Measurements from ENCODE around the gene ST6GALNAC3.

ST6GALNAC3 gene

DNA sequence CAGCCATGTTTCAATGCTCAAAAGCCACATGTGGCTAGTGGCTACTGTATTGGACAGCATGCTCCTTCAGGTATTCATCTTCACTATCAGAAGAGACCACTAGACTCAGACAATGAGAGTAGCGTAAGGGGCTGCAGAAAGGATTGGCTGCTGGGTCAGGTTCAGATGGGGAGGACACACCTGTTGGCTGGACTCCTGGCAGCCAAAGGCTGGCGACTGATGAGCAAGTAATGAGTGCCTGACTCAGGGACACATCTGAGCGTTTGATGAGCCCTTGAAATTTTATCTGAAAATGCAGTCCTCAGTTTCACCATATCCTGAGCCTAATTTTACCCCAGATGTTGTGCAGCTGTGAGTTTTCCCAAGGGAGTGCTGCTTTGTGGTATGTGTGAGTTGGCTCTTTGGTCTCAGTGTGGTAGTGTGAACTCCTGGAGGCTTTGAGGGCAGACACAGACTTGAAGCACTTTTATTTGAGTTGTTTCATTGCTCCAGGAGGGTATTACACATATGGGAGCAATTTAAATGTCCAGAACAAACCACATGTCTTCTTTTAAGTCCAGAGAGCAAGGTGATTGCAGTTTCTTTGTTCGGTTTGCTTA, 9.6 kb downstream of the ST6GALNAC3 start:
- Histone ChIP-seq H3K9me3 (ENCODE audit: control insufficient read depth, insufficient read depth, low read length) (no peaks in the 10 kb centered on the region), H3K4me2 (ENCODE audit: low read length) (no peak overlapping the region), H3K4me3 (ENCODE audit: low read length) (no peak overlapping the region), H3K27me3 (ENCODE audit: control insufficient read depth, low read length) (no peaks in the 10 kb centered on the region), H3K36me3 (ENCODE audit: control insufficient read depth, low read length) (no peaks in the 10 kb centered on the region), H3K9me2 (replicated peaks; ENCODE audit: control insufficient read depth, low read length) (no peaks in the 10 kb centered on the region), H3F3A (ENCODE audit: control insufficient read depth, insufficient read depth) (no peaks in the 10 kb centered on the region), H3K4me1 (ENCODE audit: control insufficient read depth, low read length) (no peaks in the 10 kb centered on the region), H4K20me1 (ENCODE audit: control insufficient read depth, insufficient read depth, low read depth, low read length) (no peaks in the 10 kb centered on the region), H3K27ac (ENCODE audit: low read depth, low read length) (no peak overlapping the region), H3K79me2 (ENCODE audit: control insufficient read depth, low read length) (no peaks in the 10 kb centered on the region)
- no peak for TF ChIP-seq EZH2phosphoT487 (IDR thresholded peaks at IDR 0.05; ENCODE audit: borderline replicate concordance, low read length)
- TF ChIP-seq, protein P1, sequence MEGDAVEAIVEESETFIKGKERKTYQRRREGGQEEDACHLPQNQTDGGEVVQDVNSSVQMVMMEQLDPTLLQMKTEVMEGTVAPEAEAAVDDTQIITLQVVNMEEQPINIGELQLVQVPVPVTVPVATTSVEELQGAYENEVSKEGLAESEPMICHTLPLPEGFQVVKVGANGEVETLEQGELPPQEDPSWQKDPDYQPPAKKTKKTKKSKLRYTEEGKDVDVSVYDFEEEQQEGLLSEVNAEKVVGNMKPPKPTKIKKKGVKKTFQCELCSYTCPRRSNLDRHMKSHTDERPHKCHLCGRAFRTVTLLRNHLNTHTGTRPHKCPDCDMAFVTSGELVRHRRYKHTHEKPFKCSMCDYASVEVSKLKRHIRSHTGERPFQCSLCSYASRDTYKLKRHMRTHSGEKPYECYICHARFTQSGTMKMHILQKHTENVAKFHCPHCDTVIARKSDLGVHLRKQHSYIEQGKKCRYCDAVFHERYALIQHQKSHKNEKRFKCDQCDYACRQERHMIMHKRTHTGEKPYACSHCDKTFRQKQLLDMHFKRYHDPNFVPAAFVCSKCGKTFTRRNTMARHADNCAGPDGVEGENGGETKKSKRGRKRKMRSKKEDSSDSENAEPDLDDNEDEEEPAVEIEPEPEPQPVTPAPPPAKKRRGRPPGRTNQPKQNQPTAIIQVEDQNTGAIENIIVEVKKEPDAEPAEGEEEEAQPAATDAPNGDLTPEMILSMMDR (IDR thresholded peaks at IDR 0.05; ENCODE audit: low read depth, low read length, poor library complexity, severe bottlenecking): no peak

GRCh38 chr1:76084685-76085084, 10.1 kb downstream of the ST6GALNAC3 start:
- H3F3A ChIP-seq (ENCODE audit: control insufficient read depth, insufficient read depth): no peaks in the 10 kb centered on the region
- no peaks in the 10 kb centered on the region for H3K36me3 ChIP-seq (ENCODE audit: control insufficient read depth, low read length)
- no peak overlapping the region for H3K4me2 ChIP-seq (ENCODE audit: low read length)
- no peak overlapping the region for H3K27ac ChIP-seq (ENCODE audit: low read depth, low read length)
- H3K4me1 ChIP-seq (ENCODE audit: control insufficient read depth, low read length): no peaks in the 10 kb centered on the region
- TF ChIP-seq EZH2phosphoT487 (IDR thresholded peaks at IDR 0.05; ENCODE audit: borderline replicate concordance, low read length): no peak
- TF ChIP-seq, protein P1 (IDR thresholded peaks at IDR 0.05; ENCODE audit: low read depth, low read length, poor library complexity, severe bottlenecking): no peak
- no peaks in the 10 kb centered on the region for H3K9me3 ChIP-seq (ENCODE audit: control insufficient read depth, insufficient read depth, low read length)
- no peak overlapping the region for H3K4me3 ChIP-seq (ENCODE audit: low read length)
- H3K27me3 ChIP-seq (ENCODE audit: control insufficient read depth, low read length): no peaks in the 10 kb centered on the region
- no peaks in the 10 kb centered on the region for H3K9me2 ChIP-seq (replicated peaks; ENCODE audit: control insufficient read depth, low read length)
- H4K20me1 ChIP-seq (ENCODE audit: control insufficient read depth, insufficient read depth, low read depth, low read length): no peaks in the 10 kb centered on the region
- no peaks in the 10 kb centered on the region for H3K79me2 ChIP-seq (ENCODE audit: control insufficient read depth, low read length)

DNA sequence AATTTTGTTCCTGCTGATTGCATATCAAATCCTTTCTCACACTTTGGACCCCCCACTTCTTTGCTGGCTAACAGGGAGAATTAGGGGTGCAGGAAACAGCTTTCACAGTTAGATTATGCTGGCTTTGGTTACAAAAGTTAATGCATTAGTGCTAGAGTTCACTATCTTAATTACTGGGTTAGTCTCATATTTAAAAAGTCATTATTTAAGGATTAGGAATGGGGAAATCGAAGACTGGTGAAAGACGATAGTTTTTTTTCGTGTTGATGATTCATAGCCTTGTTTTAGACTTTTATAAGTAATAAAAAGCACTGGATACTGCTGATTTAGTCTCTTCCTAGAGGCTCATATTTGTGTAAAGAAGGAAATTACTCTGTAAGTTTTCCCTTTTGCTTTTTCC, 11.6 kb downstream of the ST6GALNAC3 start:
- H3K27ac ChIP-seq (ENCODE audit: low read depth, low read length): no peak overlapping the region
- no peaks in the 10 kb centered on the region for H3K4me1 ChIP-seq (ENCODE audit: control insufficient read depth, low read length)
- no peak overlapping the region for H3K4me3 ChIP-seq (ENCODE audit: low read length)
- H3F3A ChIP-seq (ENCODE audit: control insufficient read depth, insufficient read depth): no peaks in the 10 kb centered on the region
- H3K79me2 ChIP-seq (ENCODE audit: control insufficient read depth, low read length): no peaks in the 10 kb centered on the region
- no peaks in the 10 kb centered on the region for H4K20me1 ChIP-seq (ENCODE audit: control insufficient read depth, insufficient read depth, low read depth, low read length)
- no peak overlapping the region for H3K4me2 ChIP-seq (ENCODE audit: low read length)
- H3K9me2 ChIP-seq (replicated peaks; ENCODE audit: control insufficient read depth, low read length): no peaks in the 10 kb centered on the region
- H3K36me3 ChIP-seq (ENCODE audit: control insufficient read depth, low read length): no peaks in the 10 kb centered on the region
- H3K9me3 ChIP-seq (ENCODE audit: control insufficient read depth, insufficient read depth, low read length): no peaks in the 10 kb centered on the region
- no peaks in the 10 kb centered on the region for H3K27me3 ChIP-seq (ENCODE audit: control insufficient read depth, low read length)
- no peak for TF ChIP-seq EZH2phosphoT487 (IDR thresholded peaks at IDR 0.05; ENCODE audit: borderline replicate concordance, low read length)
- TF ChIP-seq, protein P1 (IDR thresholded peaks at IDR 0.05; ENCODE audit: low read depth, low read length, poor library complexity, severe bottlenecking): no peak
